Stimulated activated naive CD4-positive, alpha-beta T cell (primary cell): ENCODE measurements around the gene SSB.
"Not testable (repeated sequence)": the region's sequence is repeated elsewhere in the genome, so short reads cannot be mapped to it uniquely, and the experiment has no call there.

Experiments
- DNase-seq, 6 experiments: peaks; one replicate each; lab custom pipeline; 2025; lab: John Stamatoyannopoulos, UW

Gene SSB

DNA sequence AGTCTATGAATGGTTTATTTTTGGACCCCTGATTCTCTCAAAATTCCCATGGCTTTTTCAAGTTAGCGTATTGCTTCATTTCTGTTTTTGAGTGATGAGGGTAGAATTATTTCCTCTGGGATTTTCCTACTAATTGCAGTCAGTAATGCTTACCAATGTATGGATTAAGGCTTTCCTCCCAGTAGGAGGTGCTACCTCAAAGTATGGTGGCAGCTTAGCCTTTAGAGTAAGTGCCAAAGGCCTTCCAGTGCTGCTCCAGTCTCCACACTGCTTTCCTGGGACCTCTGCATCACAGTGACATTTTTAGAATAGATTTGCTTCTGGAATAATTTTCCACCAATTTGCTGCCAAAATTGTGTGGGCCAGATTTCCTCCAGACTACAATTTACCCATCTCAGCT, 16.2 kb upstream of the SSB start:
- DNase-seq: no peak

DNA sequence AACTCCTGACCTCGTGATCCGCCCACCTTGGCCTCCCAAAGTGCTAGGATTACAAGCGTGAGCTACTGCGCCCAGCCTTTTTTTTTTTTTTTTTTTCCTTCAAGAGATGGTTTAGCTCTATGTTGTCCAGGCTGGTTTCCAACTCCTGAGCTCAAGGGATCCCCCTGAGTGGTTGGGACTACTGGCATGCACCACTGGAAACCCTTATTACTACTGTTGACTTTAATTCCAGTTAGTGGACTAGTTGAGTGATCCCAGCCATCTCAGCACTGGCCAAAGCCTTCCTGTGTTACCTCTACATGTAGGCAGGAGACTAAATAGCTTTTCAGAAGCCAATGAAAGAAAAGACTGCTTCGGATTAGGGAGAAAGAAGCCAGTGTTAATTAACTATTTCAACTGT, 8.1 kb upstream of the SSB start:
- DNase-seq: no peak

DNA sequence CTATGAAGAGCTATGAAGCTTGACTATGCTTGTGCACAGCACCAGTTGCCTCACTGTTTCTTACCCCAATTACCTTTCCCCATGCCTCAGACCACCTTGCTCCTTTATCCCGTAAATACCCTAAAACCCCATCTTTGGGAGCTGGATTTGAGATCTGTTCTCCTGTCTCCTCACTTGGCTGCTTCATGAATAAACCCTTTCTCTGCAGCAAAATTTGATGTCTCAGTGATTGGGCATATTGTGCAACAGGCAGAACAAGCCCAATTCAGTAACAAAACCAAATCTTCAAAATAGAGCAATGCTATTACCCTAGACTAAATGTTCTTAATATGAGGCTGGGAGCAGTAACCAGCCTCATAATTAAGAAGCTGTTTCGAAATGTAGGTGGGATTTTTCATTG, 3.5 kb upstream of the SSB start:
- no peak for DNase-seq

DNA sequence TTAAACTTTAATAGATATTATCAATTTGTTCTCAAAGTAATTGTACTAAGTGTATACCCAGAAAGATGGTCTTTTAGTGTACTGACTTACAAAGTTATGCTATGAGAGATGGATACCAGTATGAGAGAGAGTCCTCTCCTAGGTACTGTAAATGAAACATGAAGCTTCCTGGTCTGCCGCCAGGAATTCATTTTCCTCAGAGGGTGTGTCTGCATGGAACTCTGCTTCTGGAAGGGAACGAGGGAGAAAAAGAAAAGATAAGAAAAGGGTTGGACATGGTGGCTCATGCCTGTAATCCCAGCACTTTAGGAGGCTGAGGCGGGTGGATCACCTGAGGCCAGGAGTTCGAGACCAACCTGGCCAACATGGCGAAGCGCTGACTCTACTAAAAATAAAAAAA, 2.2 kb upstream of the SSB start:
- no peak for DNase-seq

DNA sequence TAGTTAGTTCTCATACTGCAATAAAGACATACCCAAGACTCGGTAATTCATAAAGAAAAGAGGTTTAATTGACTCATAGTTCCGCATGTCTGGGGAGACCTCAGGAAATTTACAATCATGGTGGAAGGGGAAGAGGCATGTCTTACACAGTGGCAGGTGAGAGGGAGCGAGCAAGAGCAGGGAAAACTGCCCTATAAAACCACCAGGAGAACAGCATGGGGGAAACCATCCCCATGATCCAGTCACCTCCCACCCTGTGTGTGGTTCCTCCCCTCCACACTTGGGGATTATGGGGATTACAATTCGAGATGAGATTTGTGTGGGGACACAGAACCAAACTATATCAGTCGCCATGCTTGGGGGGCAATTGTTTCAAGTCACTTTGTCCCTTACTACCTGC, 1.1 kb upstream of the SSB start:
- no peak for DNase-seq

DNA sequence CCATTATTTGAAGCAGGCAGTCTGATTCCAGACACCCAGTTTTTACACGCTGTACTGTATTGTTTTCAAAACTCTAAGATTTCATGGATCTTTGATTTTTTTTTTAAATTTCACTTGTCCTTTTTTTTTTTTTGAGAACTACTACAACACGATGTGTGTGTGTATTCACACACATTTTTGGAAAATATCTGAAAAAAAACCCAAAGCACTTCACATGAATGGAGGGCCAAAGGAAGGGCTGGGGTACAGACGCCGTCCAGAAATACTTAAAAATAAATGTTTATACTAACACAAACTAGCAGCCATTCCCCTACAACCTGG, 314 bp upstream of the SSB start:
- DNase-seq: no peak

DNA sequence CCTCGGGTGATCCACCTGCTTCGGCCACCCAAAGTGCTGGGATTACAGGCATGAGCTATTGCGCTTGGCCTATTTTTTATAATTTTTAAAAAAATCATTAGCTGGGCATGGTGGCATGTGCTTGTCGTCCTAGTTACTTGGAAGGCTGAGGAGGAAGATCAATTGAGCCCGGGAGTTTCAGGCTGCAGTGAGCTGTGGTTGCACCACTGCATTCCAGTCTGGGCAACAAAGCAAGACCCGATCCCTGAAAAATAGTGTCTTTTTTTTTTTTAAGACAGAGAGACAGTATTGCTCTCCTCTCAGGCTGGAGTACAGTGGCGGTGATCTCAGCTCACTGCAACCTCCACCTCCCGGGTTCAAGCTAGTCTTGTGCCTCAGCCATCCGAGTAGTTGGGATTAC, 4.8 kb downstream of the SSB start:
- DNase-seq: no peak

DNA sequence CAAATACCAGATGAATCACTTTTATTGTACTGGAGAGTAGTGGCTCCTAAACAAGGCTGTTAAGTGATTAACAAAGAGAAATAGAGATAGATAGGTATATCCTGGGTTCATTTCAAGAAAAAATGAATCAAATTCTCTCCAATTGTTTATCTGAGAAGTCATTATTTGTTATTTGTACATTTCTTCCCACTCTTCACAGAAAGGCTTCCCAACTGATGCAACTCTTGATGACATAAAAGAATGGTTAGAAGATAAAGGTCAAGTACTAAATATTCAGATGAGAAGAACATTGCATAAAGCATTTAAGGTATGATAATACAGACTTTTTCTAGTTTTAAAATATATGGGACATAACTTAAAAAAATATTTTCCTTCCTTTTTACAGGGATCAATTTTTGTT, 7.9 kb downstream of the SSB start:
- no peak for DNase-seq

DNA sequence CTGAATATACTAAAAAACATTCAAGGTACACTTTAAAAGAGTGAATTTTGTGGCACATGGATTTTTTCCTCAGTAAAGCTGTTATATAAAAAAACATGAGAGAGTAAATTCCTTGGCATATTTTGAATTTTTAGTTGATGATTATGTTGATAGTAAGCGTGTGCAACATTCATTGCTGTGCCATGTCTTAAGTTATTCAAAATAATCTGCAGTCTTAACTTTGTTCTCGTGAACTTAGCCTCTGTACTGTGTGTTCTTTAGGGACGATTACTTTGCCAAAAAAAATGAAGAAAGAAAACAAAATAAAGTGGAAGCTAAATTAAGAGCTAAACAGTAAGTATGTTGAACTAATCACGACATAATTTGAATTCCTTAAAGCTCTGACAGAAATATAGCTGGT, 9.6 kb downstream of the SSB start:
- DNase-seq: no peak

DNA sequence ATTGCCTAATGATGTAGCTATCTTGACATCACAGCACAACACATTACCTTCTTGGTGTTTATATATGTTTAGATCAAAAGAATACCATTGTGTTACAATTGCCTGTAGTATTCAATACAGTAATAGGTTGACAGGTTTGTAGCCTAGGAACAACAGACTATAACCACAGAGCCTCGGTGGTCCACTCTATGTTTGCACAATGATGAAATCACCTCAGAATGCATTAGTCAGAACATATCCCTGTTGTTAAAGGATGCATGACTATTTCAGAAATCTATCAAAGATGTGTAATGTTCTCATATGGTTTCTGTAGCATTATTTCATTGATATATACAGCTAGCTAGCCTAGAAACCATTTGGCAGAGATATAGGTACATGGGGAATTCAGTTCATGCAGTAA, 17.2 kb downstream of the SSB start:
- DNase-seq: no peak

DNA sequence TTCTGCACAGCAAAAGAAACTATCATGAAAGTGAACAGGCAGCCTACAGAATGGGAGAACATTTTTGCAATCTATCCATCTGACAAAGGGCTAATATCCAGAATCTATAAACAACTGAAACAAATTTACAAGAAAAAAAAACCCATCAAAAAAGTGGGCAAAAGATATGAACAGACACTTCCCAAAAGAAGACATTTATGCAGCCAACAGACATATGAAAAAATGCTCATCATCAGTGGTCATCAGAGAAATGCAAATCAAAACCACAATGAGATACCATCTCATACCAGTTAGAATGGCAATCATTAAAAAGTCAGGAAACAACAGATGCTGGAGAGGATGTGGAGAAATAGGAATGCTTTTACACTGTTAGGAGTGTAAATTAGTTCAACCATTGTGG, 18.3 kb downstream of the SSB start:
- DNase-seq: not testable (repeated sequence)

DNA sequence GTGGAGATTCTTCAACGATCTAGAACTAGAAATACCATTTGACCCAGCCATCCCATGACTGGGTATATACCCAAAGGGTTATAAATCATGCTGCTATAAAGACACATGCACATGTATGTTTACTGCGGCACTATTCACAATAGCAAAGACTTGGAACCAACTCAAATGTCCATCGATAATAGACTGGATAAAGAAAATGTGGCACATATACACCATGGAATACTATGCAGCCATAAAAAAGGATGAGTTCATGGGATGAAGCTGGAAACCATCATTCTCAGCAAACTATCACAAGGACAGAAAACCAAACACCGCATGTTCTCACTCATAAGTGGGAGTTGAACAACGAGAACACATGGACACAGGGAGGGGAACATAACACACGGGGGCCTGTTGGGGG, 18.7 kb downstream of the SSB start:
- DNase-seq: not testable (repeated sequence)

DNA sequence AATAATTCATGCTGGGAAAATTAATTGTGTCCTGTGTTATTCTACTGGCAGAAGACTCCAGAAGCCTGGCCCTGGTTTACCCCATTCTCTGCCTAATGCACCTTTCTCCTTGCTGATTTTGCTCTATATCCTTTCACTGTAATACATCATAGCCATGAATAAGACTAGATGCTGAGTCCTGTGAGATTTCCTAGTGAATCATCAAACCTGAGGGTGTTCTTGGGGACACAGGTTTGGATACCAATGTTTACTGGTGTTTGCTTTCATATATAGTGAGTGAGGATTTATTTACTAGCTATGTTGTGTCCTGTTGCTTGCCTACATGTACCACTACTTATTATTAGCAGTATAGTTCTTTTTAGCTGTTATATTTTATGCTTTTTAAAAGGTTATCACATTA, 19.6 kb downstream of the SSB start:
- DNase-seq: no peak

DNA sequence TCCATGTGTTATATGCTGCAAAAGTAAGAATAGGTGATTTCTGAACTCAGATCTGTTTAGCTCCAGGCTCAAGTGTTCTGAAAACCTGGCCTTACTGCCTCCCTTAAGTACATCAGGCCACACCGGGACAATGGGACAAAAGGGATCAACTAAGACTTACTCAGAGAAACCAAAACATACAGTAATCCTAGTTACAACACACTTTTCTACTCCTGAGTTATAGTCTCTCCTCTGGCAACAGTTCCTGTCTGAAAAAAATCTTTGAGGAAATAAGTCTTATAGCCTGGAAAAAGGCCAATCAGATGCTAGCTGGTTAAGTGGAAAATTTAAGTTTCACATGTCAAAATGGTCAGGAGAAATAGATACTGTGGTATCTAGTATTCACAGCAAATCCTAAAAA, 20.4 kb downstream of the SSB start:
- no peak for DNase-seq

DNA sequence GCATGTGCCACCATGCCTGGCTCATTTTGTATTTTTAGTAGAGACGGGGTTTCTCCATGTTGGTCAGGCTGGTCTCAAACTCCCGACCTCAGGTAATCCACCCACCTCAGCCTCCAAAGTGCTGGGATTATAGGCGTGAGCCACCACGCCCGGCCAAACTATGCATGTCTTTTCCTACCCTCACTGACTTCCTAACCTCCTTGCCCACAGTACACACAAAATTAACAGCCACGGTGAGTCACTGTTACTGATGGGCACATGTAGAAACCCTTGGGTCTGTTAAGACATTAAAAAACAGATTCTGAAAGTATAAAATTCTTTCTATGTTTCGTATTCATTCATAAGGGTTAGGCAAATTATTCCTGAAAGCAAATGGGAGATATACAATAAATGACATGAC, 21.4 kb downstream of the SSB start:
- DNase-seq: not testable (repeated sequence)

DNA sequence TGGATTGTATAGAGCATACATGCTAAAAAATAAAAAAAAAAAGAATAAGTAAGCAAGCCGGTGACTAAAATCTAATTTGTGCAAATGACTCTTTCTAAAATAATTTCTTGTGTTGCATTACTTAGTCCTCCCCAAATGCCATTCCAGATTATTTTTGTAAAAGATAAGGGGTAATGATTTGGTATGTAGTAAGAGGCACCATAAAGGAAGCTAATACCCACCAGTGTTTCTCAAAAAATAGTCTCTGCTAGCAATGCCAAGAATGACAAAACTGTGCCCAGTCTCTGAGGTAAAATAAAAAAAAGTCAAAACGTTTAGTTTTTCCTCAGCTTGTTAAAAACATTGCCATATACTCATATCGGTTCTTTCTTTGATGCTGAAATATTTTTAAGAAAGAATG, 23.4 kb downstream of the SSB start:
- DNase-seq: no peak

DNA sequence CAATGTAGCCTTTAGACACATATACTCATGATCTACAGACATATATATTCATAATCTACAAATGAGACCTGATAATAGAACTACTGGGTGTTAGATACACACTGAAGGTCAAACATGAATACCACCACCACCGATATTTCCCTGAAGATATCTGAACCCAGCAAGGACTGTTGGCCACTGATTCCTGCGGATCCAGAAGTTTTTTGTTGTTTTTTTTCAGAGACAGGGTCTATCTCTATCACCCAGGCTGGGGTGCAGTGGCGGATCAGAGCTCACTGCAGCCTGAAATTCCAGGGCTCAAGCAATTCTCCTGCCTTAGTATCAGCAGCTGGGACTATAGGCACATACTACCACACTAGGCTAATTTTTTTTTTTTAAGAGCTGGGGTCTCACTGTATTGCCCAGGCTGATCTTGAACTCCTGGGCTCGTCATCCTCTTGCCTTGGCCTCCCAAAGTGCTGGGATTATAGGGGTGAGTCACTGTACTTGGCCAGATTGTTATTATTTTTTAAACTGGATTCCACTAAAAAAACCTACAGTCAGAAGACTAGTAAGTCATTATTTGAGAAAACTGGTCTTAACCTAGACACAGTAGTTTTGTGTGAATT, 24.2 kb downstream of the SSB start:
- DNase-seq: no peak

DNA sequence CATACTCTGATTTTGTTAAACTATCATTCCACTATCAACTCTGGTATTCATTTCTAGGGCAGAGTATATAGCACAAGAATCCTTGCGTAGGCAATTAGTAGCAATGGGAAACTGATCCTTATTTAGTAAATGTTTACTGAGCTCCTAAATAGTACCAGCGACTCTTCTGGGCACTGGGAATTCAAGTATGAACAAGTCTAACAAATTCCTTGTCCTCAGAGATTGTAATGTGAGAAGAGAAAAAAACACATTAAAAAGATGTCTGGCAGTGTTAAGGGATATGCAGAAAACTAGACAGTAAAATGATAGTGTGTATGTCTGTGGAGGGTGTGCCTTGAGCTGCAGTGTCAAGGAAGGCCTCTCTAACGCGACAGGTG, 25.3 kb downstream of the SSB start:
- peak in 1 of 6 experiments; percentile 30 for DNase-seq

DNA sequence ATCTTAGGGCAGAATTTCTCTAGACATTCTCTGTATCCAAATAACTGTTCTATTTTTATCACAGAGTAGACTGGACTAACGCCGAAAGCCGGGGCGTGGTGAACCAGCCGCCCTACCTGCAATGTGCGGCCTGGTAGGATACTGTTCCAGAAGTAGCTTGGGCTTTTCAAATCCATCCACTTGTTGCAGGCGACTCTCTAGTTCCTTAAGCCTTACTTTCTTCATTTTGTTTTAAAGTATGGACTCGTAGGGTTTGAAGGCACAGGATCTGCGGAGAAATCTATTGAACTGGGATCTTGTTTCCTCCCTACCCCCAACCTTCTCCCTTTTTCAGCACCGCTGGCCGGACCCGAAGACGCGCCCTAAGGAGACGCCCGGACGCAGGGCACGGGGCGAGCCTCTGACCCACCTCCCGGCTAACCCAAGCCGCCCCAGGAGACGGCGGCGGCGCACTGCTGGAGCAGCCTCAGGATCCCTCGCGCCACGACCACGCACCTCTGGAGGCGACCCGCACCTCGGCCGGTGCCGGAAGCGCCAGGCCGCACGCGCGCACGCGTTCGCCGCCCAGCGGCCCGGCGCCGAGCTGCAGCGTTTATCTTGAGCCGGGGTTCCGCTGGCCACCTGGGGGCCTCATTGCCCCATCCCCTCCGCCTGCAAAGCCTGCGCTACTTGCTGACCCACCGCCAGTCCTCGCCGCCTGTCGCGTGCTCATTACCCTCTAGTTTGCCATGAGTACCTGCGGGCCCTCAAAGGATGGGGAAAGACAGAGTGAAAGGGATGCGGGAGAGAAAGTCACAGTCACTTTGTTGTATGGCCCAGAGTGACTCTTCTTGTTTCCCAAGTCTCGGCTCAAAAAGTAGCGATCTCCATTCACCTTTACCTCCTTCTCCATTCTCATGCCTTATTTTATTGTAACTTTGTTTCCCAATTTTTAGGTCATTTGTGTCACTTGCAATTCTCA, 26.0 kb downstream of the SSB start, which contains the start of gene METTL5:
Gene METTL5 (minus strand): TSS at position 533 of the 961 bp plus-strand sequence. CDS start 308 bp downstream, at position 225.
- peak; percentile 47 to 70 (median 68) for DNase-seq

DNA sequence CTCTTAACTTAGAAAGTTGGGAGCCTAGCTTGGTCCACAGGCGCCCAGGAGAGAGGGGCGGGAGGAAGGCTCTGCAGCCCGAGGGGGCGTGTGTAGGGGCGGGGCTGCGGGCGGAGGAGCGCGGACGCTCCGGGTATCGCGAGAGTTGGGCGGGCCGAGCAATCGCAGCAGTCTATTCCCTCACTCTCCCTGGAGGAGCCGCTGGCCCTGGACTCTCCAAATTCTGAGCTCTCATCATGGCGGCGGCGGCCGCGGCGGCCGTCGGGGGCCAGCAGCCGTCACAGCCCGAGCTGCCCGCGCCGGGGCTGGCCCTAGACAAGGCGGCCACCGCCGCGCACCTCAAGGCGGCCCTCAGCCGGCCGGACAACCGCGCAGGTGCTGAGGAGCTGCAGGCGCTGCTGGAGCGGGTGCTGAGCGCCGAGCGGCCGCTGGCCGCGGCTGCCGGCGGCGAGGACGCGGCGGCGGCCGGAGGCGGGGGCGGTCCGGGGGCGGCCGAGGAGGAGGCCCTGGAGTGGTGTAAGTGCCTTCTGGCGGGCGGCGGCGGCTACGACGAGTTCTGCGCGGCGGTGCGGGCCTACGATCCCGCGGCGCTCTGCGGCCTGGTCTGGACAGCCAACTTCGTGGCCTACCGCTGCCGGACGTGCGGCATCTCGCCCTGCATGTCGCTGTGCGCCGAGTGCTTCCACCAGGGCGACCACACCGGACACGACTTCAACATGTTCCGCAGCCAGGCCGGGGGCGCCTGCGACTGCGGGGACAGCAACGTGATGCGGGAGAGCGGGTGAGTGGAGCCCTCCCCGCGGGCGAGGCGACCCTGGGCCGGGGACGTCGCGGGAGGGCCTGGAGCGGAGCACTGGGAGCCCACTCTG, 28.8 kb downstream of the SSB start, which contains the start of gene UBR3:
Gene UBR3 (plus strand): TSS at position 183 of the 869 bp plus-strand sequence. CDS start 54 bp downstream, at position 237.
- peak; percentile 70 to 87 (median 83) for DNase-seq

DNA sequence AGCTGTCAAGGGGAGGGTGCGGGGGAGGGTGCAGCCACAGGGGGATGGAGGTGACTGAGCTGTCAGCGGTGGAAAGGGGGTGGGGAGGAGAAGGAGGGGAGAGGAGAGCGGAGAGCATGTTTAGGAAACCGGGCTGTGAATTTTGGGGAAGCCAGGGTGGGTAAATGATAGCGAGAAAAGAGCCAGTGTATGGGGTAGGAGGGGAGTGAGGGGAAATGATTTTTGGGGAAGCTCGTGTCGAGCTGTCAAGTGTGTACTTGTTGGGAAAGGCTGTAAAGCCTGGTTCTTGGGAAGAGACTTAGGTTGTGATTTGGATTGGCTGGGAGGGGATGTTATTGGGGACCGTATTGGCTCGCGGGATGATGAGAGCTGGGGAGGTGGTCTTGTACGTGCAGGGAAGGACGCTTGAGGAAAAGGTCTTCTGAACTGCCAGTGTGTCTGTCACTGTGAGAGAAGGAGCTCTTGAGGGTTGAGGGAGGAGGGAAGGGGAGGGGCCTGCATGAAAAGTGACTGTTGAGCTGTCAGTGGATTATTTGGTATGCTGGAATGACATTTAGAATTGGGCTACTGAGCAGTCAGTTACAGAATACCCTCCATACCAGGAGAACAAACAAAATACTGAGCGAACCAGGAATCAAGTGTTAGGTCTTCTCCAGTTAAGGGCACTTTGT, 29.6 kb downstream of the SSB start:
- peak; percentile 13 to 49 (median 25) for DNase-seq

DNA sequence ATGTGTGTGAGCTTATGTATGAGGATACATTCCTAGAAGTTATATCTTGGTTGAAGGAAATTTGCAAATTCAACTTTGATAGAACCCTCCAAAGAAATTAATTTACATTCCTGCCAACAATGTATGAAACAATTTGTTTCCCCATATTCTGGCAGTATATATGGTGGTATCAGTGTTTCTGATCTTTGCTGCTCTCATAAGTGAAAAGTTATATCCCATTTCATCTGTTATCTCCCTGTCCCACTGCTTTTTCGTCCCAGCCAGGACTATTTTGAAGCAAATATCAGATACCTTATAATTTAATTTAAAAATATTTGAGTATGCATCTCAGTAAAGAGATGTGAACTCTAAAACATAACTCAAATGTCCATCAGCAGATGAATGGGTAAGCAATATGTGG, 35.7 kb downstream of the SSB start:
- no peak for DNase-seq
